ENCODE results near the gene AAGAB. TPM values are rescaled to one million over a fixed set of nuclear protein-coding genes. Genes with fewer than 3 reads are reported as not detected.

Gene AAGAB
- total RNA-seq, 1 experiment from 2014 or later = 40.1 TPM

DNA sequence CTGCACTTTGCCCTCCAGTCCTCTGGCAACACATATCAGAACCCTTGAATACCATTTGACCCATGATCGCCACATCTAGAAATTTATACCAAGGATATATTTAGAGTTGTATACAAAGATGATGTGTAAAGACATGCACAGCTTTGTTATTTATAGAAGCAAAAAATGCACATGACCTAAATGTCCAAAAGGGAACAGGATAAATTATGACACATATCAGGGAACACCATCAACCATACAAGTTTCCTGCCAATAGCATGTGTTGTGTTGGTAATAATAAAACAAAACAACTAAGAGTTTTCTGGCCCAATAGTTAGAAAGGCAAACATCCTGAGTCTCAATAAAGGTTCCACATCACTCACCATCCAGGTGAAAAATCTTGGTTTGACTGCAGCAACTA is 51.5 kb downstream of the AAGAB start:
- no peaks in the 10 kb centered on the region for H3K27me3 ChIP-seq (ENCODE audit: insufficient read depth, low read length)
- no peaks in the 10 kb centered on the region for H3K79me2 ChIP-seq (ENCODE audit: insufficient read depth, low read length)
- H3K56ac ChIP-seq (ENCODE audit: insufficient read length, low read depth, low read length) = no peak overlapping the region
- no peak overlapping the region for H3K23ac ChIP-seq (ENCODE audit: insufficient read length, low read depth, low read length)
- H2BK15ac ChIP-seq (ENCODE audit: low read depth, low read length) = no peak overlapping the region
- peaks cover 9 to 18% of the 10 kb centered on the region in 2 experiments for H3K4me1 Mint-ChIP-seq
- H2BK12ac ChIP-seq (ENCODE audit: insufficient read length, low read depth, low read length) = no peak overlapping the region
- H3K79me1 ChIP-seq (ENCODE audit: insufficient read depth, low read depth, low read length, poor library complexity, severe bottlenecking) = no peaks in the 10 kb centered on the region
- no peak overlapping the region for H3K27ac Mint-ChIP-seq
- no peak overlapping the region for H4K8ac ChIP-seq (replicated peaks; ENCODE audit: insufficient read length, low read depth, low read length)
- no peak overlapping the region for H3T11ph ChIP-seq (ENCODE audit: low read length)
- H3K9ac ChIP-seq (ENCODE audit: extremely low read depth, insufficient read length, low read length) = no peak overlapping the region
- H2AK5ac ChIP-seq (ENCODE audit: insufficient read length, low read length) = no peak overlapping the region
- DNase-seq = no peak
- no peak overlapping the region for H3K4ac ChIP-seq (ENCODE audit: low read depth, low read length)
- H3K9me3 ChIP-seq (ENCODE audit: control insufficient read depth, low read depth, low read length) = no peaks in the 10 kb centered on the region
- H2BK120ac ChIP-seq (ENCODE audit: low read depth, low read length, poor library complexity, severe bottlenecking) = no peak overlapping the region
- H3K23me2 ChIP-seq (ENCODE audit: insufficient read length, low read depth, low read length, poor library complexity, severe bottlenecking) = no peaks in the 10 kb centered on the region
- H3K18ac ChIP-seq (ENCODE audit: insufficient read length, low read depth, low read length) = no peak overlapping the region
- H4K20me1 ChIP-seq (ENCODE audit: control insufficient read depth, insufficient read depth, insufficient read length) = no peaks in the 10 kb centered on the region
- no peaks in the 10 kb centered on the region for H3K9me3 Mint-ChIP-seq
- H3K4me3 Mint-ChIP-seq = no peak overlapping the region
- H3K14ac ChIP-seq (ENCODE audit: insufficient read depth, low read length) = no peak overlapping the region
- H2BK5ac ChIP-seq (ENCODE audit: insufficient read length, low read length) = no peak overlapping the region
- H3K27ac ChIP-seq (ENCODE audit: insufficient read length, low read depth, low read length) = no peak overlapping the region
- no CpG with 5 or more reads among the region's 1 CpG for WGBS (ENCODE audit: extremely low coverage, insufficient read length, low lambda C conversion rate)
- no peaks in the 10 kb centered on the region for H3K27me3 Mint-ChIP-seq (ENCODE audit: low read depth)
- no peak overlapping the region for H4K91ac ChIP-seq (ENCODE audit: insufficient read length, low read depth, low read length)
- H3K4me2 ChIP-seq (ENCODE audit: insufficient read depth, insufficient read length, low read length) = no peak overlapping the region
- peaks cover 8% of the 10 kb centered on the region; the same call in 1 of the 2 replicates for H3K4me1 ChIP-seq (ENCODE audit: insufficient read depth, low read length)
- H4K5ac ChIP-seq (ENCODE audit: insufficient read length, low read depth, low read length) = no peak overlapping the region
- no peak overlapping the region for H2AFZ ChIP-seq (ENCODE audit: low read length)
- peaks cover 0 to 39% (median 0%) of the 10 kb centered on the region in 3 experiments; a peak in 4 of 7 replicates for H3K36me3 Mint-ChIP-seq (ENCODE audit: insufficient read depth in 1 of 3, low read depth in 3 of 3)
- no peak overlapping the region for H2BK20ac ChIP-seq (ENCODE audit: low read depth, low read length, poor library complexity, severe bottlenecking)
- TF ChIP-seq CTCF (conservative IDR thresholded peaks at IDR 0.05) = no peak
